GM13977 (cell line): ENCODE data around the gene LRRC43.
A peak's percentile ranks its signal among the peaks of the same experiment; 100 is the strongest.
"Not testable (repeated sequence)": the region's sequence is repeated elsewhere in the genome, so short reads cannot be mapped to it uniquely, and the experiment has no call there.

ENCODE experiments used
- DNase-seq: peaks from one replicate; pipeline ENCODE4 v3.0.0; 2012; ENCODE audit warnings: low spot score
- in situ Hi-C: fragments of 300-500 bp; cut with MboI; formaldehyde crosslinking; loops from one replicate; pipeline ENCODE4 v1.12.0; 2022; ENCODE audit warnings: low sequenced_read_pairs, low pct_unique_long_range_greater_than_20kb, mixed read lengths, inconsistent platforms; ENCODE audit not compliant: unreplicated experiment
- TF ChIP-seq, protein P1 (sequence below): IDR thresholded peaks from 2 replicates; pipeline ENCODE4 v1.5.1; 2012; ENCODE audit warnings: mild to moderate bottlenecking, control low read depth; ENCODE audit not compliant: insufficient read depth; ENCODE audit errors: extremely low read depth, missing control alignments

The LRRC43 gene

DNA sequence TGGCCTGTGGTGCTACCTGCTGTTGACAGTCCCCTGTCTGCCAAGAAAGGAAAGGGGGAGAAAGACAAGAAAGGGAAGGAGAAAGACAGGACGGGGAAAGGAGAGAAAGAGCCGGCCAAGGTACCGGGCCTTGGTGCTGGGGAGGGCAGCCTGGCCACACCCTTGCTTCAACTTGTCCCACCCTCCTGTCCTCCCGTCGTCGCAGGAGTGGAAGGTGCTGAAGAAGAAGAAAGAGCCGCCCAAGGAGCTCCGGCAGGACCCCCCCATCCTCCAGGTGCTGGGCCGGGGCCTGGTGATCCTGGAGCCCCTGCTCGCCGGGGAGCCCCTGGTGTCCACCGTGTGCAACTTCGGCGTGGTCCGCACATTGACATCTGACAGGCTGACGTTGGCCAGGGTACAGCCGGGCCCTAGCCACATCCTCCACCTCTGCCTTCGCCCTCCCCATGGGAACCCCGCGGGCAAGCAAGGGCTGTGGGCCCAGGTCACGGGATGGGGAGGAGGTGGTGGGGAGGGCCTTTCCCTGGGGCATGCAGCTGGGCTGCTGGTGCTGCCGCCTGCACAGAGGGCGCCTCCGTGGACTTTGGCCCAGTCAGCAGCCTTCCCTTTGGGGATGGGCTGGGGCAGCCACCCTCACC is 17.7 kb downstream of the LRRC43 start:
- TF ChIP-seq, protein P1, sequence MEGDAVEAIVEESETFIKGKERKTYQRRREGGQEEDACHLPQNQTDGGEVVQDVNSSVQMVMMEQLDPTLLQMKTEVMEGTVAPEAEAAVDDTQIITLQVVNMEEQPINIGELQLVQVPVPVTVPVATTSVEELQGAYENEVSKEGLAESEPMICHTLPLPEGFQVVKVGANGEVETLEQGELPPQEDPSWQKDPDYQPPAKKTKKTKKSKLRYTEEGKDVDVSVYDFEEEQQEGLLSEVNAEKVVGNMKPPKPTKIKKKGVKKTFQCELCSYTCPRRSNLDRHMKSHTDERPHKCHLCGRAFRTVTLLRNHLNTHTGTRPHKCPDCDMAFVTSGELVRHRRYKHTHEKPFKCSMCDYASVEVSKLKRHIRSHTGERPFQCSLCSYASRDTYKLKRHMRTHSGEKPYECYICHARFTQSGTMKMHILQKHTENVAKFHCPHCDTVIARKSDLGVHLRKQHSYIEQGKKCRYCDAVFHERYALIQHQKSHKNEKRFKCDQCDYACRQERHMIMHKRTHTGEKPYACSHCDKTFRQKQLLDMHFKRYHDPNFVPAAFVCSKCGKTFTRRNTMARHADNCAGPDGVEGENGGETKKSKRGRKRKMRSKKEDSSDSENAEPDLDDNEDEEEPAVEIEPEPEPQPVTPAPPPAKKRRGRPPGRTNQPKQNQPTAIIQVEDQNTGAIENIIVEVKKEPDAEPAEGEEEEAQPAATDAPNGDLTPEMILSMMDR, result no peak
- no peak for DNase-seq
- in situ Hi-C loops, result no loop called here

DNA sequence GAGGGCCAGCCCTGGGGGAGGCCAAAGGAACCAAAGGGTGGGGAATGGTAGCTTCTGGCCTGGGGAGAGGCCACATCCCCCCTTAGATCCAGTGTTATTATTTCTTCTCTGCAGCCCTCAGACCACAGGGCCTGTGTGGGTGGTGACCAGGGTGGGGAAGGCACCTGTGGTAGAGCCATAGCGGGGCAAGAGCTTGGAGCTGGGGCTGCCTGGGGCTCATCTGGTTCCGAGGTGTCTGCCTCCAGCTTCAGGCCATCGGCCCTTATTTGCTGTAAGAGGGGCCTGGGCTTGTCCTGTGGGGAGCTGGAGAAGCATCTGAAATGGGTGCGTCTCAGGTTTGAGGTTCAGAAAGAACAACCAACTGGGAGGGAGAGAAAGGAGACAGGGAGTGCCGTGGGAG is 18.5 kb downstream of the LRRC43 start:
- DNase-seq, result no peak
- in situ Hi-C loops, result no loop called here
- TF ChIP-seq, protein P1, result no peak

DNA sequence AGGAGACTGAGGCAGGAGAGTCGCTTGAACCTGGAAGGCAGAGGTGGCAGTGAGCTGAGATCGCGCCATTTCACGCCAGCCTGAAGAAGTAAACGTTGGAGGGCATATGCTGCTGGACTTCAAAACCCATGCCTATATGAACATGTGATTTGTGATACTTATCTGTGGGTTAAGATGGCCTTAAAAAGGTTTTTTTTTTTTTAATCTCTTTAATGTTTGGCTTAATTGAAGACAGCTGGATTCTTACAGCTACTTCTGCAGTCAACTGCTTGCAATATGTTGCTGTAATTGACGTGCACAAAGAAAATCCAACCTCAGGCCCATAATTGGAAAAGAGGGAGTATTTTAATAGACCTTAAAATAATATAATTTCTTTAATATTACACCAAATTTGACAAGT is 19.1 kb downstream of the LRRC43 start:
- in situ Hi-C loops, result no loop called here
- no peak for DNase-seq
- TF ChIP-seq, protein P1, result no peak

DNA sequence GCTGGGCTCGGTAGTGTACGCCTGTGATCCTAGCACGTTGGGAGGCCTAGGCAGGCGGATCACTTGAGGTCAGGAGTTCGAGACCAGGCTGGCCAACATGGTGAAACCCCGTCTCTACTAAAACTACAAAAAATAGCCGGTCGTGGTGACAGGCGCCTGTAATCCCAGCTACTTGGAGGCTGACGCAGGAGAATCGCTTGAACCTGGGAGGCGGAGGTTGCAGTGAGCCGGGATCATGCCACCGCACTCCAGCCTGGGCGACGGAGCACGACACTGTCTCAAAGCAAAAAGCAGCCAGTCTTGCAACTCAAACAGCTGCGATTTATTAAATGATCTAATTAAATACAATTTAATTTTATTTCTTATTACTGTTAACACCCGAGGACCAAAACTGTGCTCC is 19.9 kb downstream of the LRRC43 start:
- DNase-seq, result not testable (repeated sequence)

DNA sequence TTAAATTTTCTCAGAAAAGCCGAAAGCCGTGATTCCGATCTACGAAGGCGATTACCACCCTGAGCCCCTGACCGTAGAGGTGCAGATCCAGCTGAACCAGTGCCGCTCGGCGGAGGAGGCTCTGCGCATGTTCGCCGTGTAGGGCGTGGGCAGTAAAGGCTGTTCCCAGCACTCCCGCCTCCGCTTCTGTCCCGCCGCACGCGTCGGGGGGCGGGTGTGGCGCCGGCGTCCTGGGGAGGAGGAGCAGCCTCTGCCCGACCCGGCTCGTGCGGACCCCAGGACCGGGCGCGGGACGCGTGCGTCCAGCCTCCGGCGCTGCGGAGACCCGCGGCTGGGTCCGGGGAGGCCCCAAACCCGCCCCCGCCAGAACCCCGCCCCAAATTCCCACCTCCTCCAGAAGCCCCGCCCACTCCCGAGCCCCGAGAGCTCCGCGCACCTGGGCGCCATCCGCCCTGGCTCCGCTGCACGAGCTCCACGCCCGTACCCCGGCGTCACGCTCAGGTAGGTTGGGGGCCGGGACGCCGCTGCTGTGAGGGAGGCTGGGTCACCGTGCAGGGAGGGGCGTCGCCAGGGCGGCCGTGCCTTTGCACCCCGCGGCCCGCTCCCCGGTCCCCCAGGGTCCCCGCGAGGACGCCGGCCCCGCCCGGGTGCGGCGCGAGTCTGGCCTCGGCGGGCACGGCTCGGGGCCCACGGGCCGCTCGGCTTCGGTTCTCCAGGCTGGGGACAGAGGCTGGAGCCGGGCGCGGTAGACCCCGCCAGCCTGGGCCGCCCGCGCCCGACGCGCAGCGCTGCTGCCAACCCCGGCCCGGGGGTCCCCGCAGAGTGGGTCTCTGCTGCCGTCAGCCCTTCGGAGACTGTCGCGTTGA is 20.6 kb downstream of the LRRC43 start, which contains the start of gene B3GNT4:
B3GNT4 (plus strand) TSS at position 409 of the 866 bp plus-strand sequence. CDS start 910 bp downstream, outside the sequence.
- TF ChIP-seq, protein P1, result no peak
- peak; percentile 74 for DNase-seq
- in situ Hi-C loops, result no loop called here

More for the DNA sequence above, 19.9 kb downstream of the LRRC43 start:
- in situ Hi-C loops, result not testable (repeated sequence)

DNA sequence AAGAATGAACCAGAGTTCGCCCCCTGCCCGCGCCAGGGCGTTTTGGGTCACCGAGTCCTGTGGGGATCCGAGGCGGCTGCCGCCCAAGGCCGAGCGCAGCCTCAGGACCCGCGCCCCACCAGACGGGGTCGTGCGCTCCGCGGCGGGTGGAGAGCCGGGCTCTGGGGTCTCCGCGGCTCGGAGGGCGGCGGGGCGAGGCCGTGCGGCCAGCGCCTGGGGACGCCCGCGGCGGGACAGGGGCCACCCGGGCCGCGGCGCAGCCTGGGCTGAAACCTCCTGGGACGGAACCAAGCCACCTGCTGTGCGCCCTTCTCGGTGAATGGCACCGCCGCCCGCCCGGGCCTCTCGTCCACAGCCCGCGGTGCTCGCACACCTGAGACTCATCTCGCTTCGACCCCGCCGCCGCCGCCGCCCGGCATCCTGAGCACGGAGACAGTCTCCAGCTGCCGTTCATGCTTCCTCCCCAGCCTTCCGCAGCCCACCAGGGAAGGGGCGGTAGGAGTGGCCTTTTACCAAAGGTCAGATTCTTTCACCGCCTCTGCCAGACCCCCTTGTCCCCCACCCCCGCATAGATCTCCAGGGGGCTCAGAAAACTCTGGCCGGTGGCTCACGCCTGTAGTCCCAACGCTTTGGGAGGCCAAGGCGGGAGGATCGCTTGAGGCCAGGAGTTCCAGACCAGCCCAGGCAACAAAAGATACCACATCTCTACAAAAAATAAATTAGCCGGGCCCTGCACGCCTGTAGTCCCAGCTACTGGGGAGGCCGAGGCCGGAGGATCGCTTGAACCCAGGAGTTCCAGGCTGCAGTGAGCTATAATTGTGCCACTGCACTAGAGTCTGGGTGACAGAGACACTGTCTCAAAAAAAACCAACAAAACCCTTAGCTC is 21.5 kb downstream of the LRRC43 start:
- DNase-seq, result no peak
- TF ChIP-seq, protein P1, result no peak
- in situ Hi-C loops, result no loop called here
